WTC11 (cell line): ENCODE results near the gene CDYL.

Experiments used
- ATF3 ChIP-seq: sonication (generic); formaldehyde crosslinking; conservative IDR thresholded peaks from 2 replicates; pipeline ENCODE4 v1.8.1; 2022; ENCODE audit warnings: mild to moderate bottlenecking, missing genetic modification reagents
- CREB1 ChIP-seq: sonication (generic); formaldehyde crosslinking; IDR thresholded peaks from 2 replicates; pipeline ENCODE4 v1.8.0; 2023; ENCODE audit warnings: mild to moderate bottlenecking, missing genetic modification reagents
- CTCF ChIP-seq: fragments of 200-600 bp; IDR thresholded peaks from 2 replicates; pipeline ENCODE4 v1.8.0; 2022; ENCODE audit warnings: antibody characterized with exemption
- ELF4 ChIP-seq: sonication (generic); formaldehyde crosslinking; IDR thresholded peaks from 2 replicates; pipeline ENCODE4 v1.8.1; 2022; ENCODE audit warnings: low read depth, mild to moderate bottlenecking, moderate library complexity, missing genetic modification reagents
- MXD4 ChIP-seq: fragments of 250-450 bp; sonication (Bioruptor Pico); IDR thresholded peaks from 2 replicates; pipeline ENCODE4 v1.8.0; 2021; ENCODE audit warnings: mild to moderate bottlenecking, moderate library complexity, borderline replicate concordance
- OVOL2 ChIP-seq: fragments of 250-450 bp; sonication (Bioruptor Pico); IDR thresholded peaks from 2 replicates; pipeline ENCODE4 v1.9.0; 2021; ENCODE audit warnings: mild to moderate bottlenecking, borderline replicate concordance
- SP1 ChIP-seq: sonication (generic); formaldehyde crosslinking; conservative IDR thresholded peaks from 2 replicates; pipeline ENCODE4 v1.8.1; 2022; ENCODE audit warnings: missing genetic modification reagents
- TEAD4 ChIP-seq: sonication (generic); formaldehyde crosslinking; IDR thresholded peaks from 2 replicates; pipeline ENCODE4 v1.8.0; 2022; ENCODE audit warnings: mild to moderate bottlenecking, missing genetic modification reagents
- ZNF232 ChIP-seq: sonication (generic); formaldehyde crosslinking; IDR thresholded peaks from 2 replicates; pipeline ENCODE4 v1.8.0; 2022; ENCODE audit warnings: mild to moderate bottlenecking, missing genetic modification reagents
- ZNF263 ChIP-seq: sonication (generic); formaldehyde crosslinking; IDR thresholded peaks from 2 replicates; pipeline ENCODE4 v1.8.1; 2022; ENCODE audit warnings: low read depth, mild to moderate bottlenecking, moderate library complexity, missing genetic modification reagents
- ZNF281 ChIP-seq: sonication (generic); formaldehyde crosslinking; IDR thresholded peaks from 2 replicates; pipeline ENCODE4 v1.8.0; 2023; ENCODE audit warnings: mild to moderate bottlenecking, missing genetic modification reagents

DNA sequence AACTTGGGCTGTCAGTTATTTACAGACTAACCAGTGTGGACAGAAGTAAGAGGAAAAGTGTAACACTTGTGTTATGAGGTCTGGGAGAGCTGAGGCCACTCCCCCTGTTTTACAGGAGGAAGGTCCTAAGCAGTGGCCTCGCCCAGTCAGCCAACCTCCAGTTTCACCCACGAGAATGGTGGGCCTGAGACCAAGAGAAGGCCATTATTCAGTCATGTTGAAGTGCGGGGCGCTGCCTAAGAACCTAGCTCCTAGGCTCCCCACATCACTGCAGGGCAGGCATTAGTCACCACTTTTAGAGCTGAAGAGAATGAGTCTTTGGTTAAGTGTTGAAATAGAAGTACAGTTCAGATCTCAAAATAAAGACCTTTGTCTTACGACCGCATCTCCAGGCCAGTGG, 27.9 kb downstream of the CDYL start:
- TF ChIP-seq CTCF (no peak), ZNF281 (CRISPR knock-in tag) (no peak), ELF4 (CRISPR knock-in tag) (no peak), MXD4 (no peak), ZNF263 (no peak), SP1 (no peak), ZNF232 (no peak), OVOL2 (CRISPR knock-in tag) (no peak), ATF3 (CRISPR knock-in tag) (no peak), CREB1 (no peak), TEAD4 (no peak)
